HepG2 (cell line): Measurements from ENCODE around the gene SMAP2. TPM values are rescaled to one million over a fixed set of nuclear protein-coding genes. Genes with fewer than 3 reads are reported as not detected.

Experiments
- GATAD1 ChIP-seq: IDR thresholded peaks from 2 replicates; pipeline ENCODE4 v1.6.1; 2016; ENCODE audit warnings: missing genetic modification reagents, missing compliant biosample characterization
- HOXA7 ChIP-seq: sonication (generic); formaldehyde crosslinking; IDR thresholded peaks from 2 replicates; pipeline ENCODE4 v1.8.1; 2022; ENCODE audit warnings: mild to moderate bottlenecking, missing genetic modification reagents, moderate library complexity
- ISL2 ChIP-seq: sonication (generic); formaldehyde crosslinking; IDR thresholded peaks from 2 replicates; pipeline ENCODE4 v1.5.0; 2020; ENCODE audit warnings: missing genetic modification reagents
- KAT8 ChIP-seq: IDR thresholded peaks from 2 replicates; pipeline ENCODE4 v1.6.1; 2016; ENCODE audit warnings: missing genetic modification reagents, missing compliant biosample characterization
- KDM3A ChIP-seq: IDR thresholded peaks from 2 replicates; pipeline ENCODE4 v1.6.1; 2018; ENCODE audit warnings: low read depth, missing compliant biosample characterization
- MED8 ChIP-seq: sonication (generic); formaldehyde crosslinking; IDR thresholded peaks from 2 replicates; pipeline ENCODE4 v1.8.1; 2023; ENCODE audit warnings: mild to moderate bottlenecking, missing genetic modification reagents; ENCODE audit not compliant: insufficient replicate concordance
- NAIF1 ChIP-seq: sonication (generic); formaldehyde crosslinking; IDR thresholded peaks from 2 replicates; pipeline ENCODE4 v1.5.0; 2020; ENCODE audit warnings: mild to moderate bottlenecking, missing genetic modification reagents, borderline replicate concordance
- NFRKB ChIP-seq: fragments of 450-650 bp; IDR thresholded peaks from 2 replicates; pipeline ENCODE4 v1.6.1; 2017
- PAF1 ChIP-seq: IDR thresholded peaks from 2 replicates; pipeline ENCODE4 v1.6.1; 2016; ENCODE audit warnings: missing genetic modification reagents, missing compliant biosample characterization
- PHF21A ChIP-seq: sonication (generic); formaldehyde crosslinking; IDR thresholded peaks from 2 replicates; pipeline ENCODE4 v1.5.0; 2020; ENCODE audit warnings: mild to moderate bottlenecking, missing genetic modification reagents
- SAP130 ChIP-seq: IDR thresholded peaks from 2 replicates; pipeline ENCODE4 v1.6.1; 2016; ENCODE audit warnings: low read depth
- SUZ12 ChIP-seq: fragments of 150-350 bp; IDR thresholded peaks from 2 replicates; pipeline ENCODE4 v1.6.1; 2014; ENCODE audit warnings: low read depth, low read length
- TAF15 ChIP-seq: fragments of 200-400 bp; formaldehyde crosslinking; IDR thresholded peaks from one replicate; pipeline ENCODE4 v1.6.1; 2018; ENCODE audit warnings: mild to moderate bottlenecking, low read depth, low read length; ENCODE audit not compliant: poor library complexity, severe bottlenecking
- ZBTB34 ChIP-seq: sonication (generic); formaldehyde crosslinking; IDR thresholded peaks from 2 replicates; pipeline ENCODE4 v1.8.0; 2022; ENCODE audit warnings: mild to moderate bottlenecking, missing genetic modification reagents
- ZNF274 ChIP-seq: sonication (generic); formaldehyde crosslinking; IDR thresholded peaks from 2 replicates; pipeline ENCODE4 v1.5.1; 2020; ENCODE audit warnings: mild to moderate bottlenecking, missing genetic modification reagents
- ZNF280D ChIP-seq: sonication (generic); formaldehyde crosslinking; IDR thresholded peaks from 2 replicates; pipeline ENCODE4 v1.5.1; 2020; ENCODE audit warnings: mild to moderate bottlenecking, missing genetic modification reagents
- ZNF430 ChIP-seq: sonication (generic); formaldehyde crosslinking; IDR thresholded peaks from 2 replicates; pipeline ENCODE4 v1.9.0; 2021; ENCODE audit warnings: mild to moderate bottlenecking, missing genetic modification reagents
- ZNF547 ChIP-seq: sonication (generic); formaldehyde crosslinking; IDR thresholded peaks from 2 replicates; pipeline ENCODE4 v1.5.1; 2020; ENCODE audit warnings: mild to moderate bottlenecking, missing genetic modification reagents
- ZNF768 ChIP-seq: sonication (generic); formaldehyde crosslinking; IDR thresholded peaks from 2 replicates; pipeline ENCODE4 v1.4.0; 2020; ENCODE audit warnings: missing genetic modification reagents
- polyA plus RNA-seq, 8 experiments: library from polyadenylated mRNA; depleted of rRNA in 3 of 8; stranded (reverse) in 7 of 8; unstranded in 1 of 8; fragments of >200 nt; fragmentation: Illumina TruSeq in 4 of 8; extraction: Trizol in 4 of 8; gene quantifications; 2 replicates each; pipeline versions ENCODE4 v1.2.1 to v1.2.3, GENCODE V29; 2011 to 2016; ENCODE audit warnings: low read depth in 4 of 8, missing spikeins in 1 of 8, mixed read lengths in 1 of 8; ENCODE audit not compliant: insufficient read depth in 1 of 8
- total RNA-seq, 5 experiments: library from RNA; depleted of rRNA; stranded (reverse); fragments of >200 nt; fragmentation: Illumina TruSeq; extraction: Trizol; gene quantifications; 2 replicates each; pipeline ENCODE4 v1.2.3, GENCODE V29; 2016; ENCODE audit warnings: low read depth in 1 of 5
- TF ChIP-seq, protein P1 (sequence below): sonication (generic); formaldehyde crosslinking; IDR thresholded peaks from 2 replicates; pipeline ENCODE4 v1.4.0; 2020; ENCODE audit warnings: missing genetic modification reagents, borderline replicate concordance
- TF ChIP-seq, protein P2 (sequence below): sonication (generic); formaldehyde crosslinking; conservative IDR thresholded peaks from 2 replicates; pipeline ENCODE4 v1.8.0; 2022; ENCODE audit warnings: low read depth, missing genetic modification reagents
- TF ChIP-seq, protein P3 (sequence below): IDR thresholded peaks from 2 replicates; pipeline ENCODE4 v1.6.1; 2012; ENCODE audit warnings: inconsistent platforms

SMAP2 gene
- total and polyA plus RNA-seq, 2 of the 13 experiments (the other 11 are each of a cell fraction or from before 2014, with no cell fraction given), result 19.0 to 22.3 TPM

GRCh38 chr1:40383488-40384412 is 10.2 kb downstream of the SMAP2 start (continued):
- TF ChIP-seq ZBTB34 (CRISPR knock-in tag) (no peak), HOXA7 (CRISPR knock-in tag) (no peak), ZNF547 (CRISPR knock-in tag) (no peak), GATAD1 (CRISPR knock-in tag) (0 out of 2 replicates have a peak, but pooled peaks have one; percentile 23), MED8 (no peak), ISL2 (CRISPR knock-in tag) (peak; percentile 94), NFRKB (no peak), ZNF430 (peak; percentile 67; the same call in 1 of the 2 replicates), KAT8 (CRISPR knock-in tag) (no peak), PAF1 (CRISPR knock-in tag) (no peak), ZNF274 (CRISPR knock-in tag) (no peak), PHF21A (CRISPR knock-in tag) (peak; percentile 80), ZNF768 (CRISPR knock-in tag) (no peak), NAIF1 (CRISPR knock-in tag) (no peak), TAF15 (no peak), ZNF280D (CRISPR knock-in tag) (peak; percentile 88), SAP130 (CRISPR knock-in tag) (peak; percentile 82), SUZ12 (no peak), KDM3A (CRISPR knock-in tag) (no peak)
- TF ChIP-seq, protein P1, sequence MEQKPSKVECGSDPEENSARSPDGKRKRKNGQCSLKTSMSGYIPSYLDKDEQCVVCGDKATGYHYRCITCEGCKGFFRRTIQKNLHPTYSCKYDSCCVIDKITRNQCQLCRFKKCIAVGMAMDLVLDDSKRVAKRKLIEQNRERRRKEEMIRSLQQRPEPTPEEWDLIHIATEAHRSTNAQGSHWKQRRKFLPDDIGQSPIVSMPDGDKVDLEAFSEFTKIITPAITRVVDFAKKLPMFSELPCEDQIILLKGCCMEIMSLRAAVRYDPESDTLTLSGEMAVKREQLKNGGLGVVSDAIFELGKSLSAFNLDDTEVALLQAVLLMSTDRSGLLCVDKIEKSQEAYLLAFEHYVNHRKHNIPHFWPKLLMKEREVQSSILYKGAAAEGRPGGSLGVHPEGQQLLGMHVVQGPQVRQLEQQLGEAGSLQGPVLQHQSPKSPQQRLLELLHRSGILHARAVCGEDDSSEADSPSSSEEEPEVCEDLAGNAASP (CRISPR knock-in tag), result peak; percentile 44; the same call in 1 of the 2 replicates
- TF ChIP-seq, protein P2, sequence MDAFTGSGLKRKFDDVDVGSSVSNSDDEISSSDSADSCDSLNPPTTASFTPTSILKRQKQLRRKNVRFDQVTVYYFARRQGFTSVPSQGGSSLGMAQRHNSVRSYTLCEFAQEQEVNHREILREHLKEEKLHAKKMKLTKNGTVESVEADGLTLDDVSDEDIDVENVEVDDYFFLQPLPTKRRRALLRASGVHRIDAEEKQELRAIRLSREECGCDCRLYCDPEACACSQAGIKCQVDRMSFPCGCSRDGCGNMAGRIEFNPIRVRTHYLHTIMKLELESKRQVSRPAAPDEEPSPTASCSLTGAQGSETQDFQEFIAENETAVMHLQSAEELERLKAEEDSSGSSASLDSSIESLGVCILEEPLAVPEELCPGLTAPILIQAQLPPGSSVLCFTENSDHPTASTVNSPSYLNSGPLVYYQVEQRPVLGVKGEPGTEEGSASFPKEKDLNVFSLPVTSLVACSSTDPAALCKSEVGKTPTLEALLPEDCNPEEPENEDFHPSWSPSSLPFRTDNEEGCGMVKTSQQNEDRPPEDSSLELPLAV (CRISPR knock-in tag), result no peak
- TF ChIP-seq, protein P3, sequence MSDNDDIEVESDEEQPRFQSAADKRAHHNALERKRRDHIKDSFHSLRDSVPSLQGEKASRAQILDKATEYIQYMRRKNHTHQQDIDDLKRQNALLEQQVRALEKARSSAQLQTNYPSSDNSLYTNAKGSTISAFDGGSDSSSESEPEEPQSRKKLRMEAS, result 0 out of 2 replicates have a peak, but pooled peaks have one; percentile 37
